GM19467 (cell line): ENCODE measurements around the gene THY1.

ENCODE experiments used
- ATAC-seq: cut with Tn5 transposase; IDR thresholded peaks from one replicate; pipeline ENCODE4 v1.9.1; 2021; ENCODE audit warnings: mild to moderate bottlenecking, moderate library complexity; ENCODE audit not compliant: unreplicated experiment

Gene THY1

GRCh38 chr11:119372260-119373058 is 50.5 kb downstream of the THY1 start:
- ATAC-seq, result no peak

- no peak for ATAC-seq
These were observed 51.2 kb downstream of the THY1 start for GRCh38 chr11:119371778-119372182.

DNA sequence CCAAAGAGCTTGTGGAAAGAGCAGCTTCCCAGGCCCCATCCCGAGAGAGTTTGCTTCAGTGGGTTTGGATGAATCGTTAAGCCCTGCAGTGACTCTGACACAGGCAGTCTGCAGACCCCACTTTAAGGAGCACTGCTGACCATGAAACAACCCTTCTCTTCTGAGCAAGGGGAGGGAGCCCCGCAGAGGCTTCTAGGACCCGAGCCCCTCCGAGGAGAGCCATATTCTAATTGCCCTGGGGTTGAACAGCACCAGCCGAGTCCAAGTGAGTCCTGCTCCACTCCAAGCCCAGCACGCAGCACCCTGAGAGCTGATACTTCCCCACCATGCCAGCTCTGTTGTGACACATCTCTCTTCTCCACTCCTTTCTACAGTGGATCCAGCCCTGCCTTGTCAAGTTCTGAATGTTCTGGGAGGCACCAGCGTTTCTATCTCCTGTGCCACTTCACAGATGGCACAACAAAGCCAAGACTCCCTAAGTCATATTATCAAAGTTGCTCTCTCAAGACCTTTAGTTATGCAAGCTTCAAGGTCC is 51.8 kb downstream of the THY1 start:
- no peak for ATAC-seq

DNA sequence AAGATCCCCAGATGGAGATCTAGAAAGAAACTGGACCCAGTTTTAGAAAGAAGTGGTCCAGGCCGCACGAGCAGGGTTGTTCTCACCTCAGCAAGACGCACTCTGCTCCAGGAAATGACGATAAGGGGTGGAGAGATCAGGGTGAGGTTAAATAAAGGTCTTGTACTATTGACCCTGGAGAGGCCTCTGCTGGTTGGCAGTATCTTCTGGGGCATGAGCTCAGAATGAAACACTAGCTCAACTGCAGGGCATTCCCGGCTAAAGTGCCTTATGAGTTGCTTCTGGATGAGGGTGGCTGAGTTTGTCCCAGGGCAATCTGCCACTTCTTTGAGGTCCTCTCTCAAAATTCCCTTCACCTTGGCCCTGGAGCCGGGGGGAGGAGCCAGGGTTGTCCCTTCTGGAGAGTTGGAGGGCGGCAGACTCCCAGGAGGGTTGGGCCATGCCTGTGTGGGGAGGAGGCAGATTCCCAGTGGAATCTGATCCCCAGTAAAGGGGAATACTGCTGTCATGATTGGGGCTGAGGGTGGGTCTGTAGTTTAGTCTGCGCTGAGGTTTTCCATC is 52.4 kb downstream of the THY1 start:
- no peak for ATAC-seq

GRCh38 chr11:119369132-119369925 is 53.6 kb downstream of the THY1 start:
- no peak for ATAC-seq

- ATAC-seq, result no peak
These were observed 54.6 kb downstream of the THY1 start for GRCh38 chr11:119368121-119369034.

GRCh38 chr11:119367661-119368120 is 55.3 kb downstream of the THY1 start:
- no peak for ATAC-seq
